Loucy (cell line): ENCODE results near the gene CFAP100.
A peak's percentile ranks its signal among the peaks of the same experiment; 100 is the strongest.

Experiments used
- H2AFZ ChIP-seq: fragments of 200-600 bp; sonication (generic); 2 replicates; pipeline ENCODE4 v1.6.0; 2016; ENCODE audit warnings: antibody characterized with exemption, mild to moderate bottlenecking, low read length, moderate library complexity
- H3F3A ChIP-seq: fragments of 200-600 bp; 2 replicates; pipeline ENCODE4 v1.6.0; 2016; ENCODE audit warnings: antibody characterized with exemption, low read depth, mild to moderate bottlenecking
- H3K27me3 ChIP-seq: fragments of 200-600 bp; sonication (generic); 2 replicates; pipeline ENCODE4 v1.6.1; 2014; ENCODE audit warnings: low read length, mild to moderate bottlenecking; ENCODE audit not compliant: insufficient read depth, poor library complexity, severe bottlenecking
- H3K36me3 ChIP-seq: fragments of 200-600 bp; sonication (generic); 2 replicates; pipeline ENCODE4 v1.6.1; 2016; ENCODE audit warnings: low read length; ENCODE audit not compliant: insufficient read depth
- H3K4me1 ChIP-seq: fragments of 200-600 bp; sonication (generic); 2 replicates; pipeline ENCODE4 v1.5.1; 2014; ENCODE audit warnings: low read length, mild to moderate bottlenecking; ENCODE audit not compliant: insufficient read depth, poor library complexity, severe bottlenecking
- H3K4me2 ChIP-seq: fragments of 200-600 bp; sonication (generic); 2 replicates; pipeline ENCODE4 v1.6.0; 2014; ENCODE audit warnings: antibody characterized with exemption, low read length, low read depth, mild to moderate bottlenecking; ENCODE audit not compliant: poor library complexity, severe bottlenecking
- H3K4me3 ChIP-seq: fragments of 200-600 bp; sonication (generic); 2 replicates; pipeline ENCODE4 v1.5.1; 2014; ENCODE audit warnings: low read length, mild to moderate bottlenecking, mixed read lengths; ENCODE audit not compliant: poor library complexity, severe bottlenecking
- H3K79me2 ChIP-seq: fragments of 200-600 bp; sonication (generic); 2 replicates; pipeline ENCODE4 v1.6.1; 2014; ENCODE audit warnings: low read length; ENCODE audit not compliant: insufficient read depth
- H3K9ac ChIP-seq: fragments of 200-600 bp; sonication (generic); 2 replicates; pipeline ENCODE4 v1.6.0; 2014; ENCODE audit warnings: mild to moderate bottlenecking, low read depth, low read length, moderate library complexity; ENCODE audit not compliant: poor library complexity, severe bottlenecking
- H3K9me2 ChIP-seq: fragments of 200-600 bp; sonication (generic); replicated peaks from 2 replicates; pipeline ENCODE4 v1.6.1; 2016; ENCODE audit warnings: low read depth, low read length, mixed read lengths
- H3K9me3 ChIP-seq: fragments of 200-600 bp; sonication (generic); 2 replicates; pipeline ENCODE4 v1.6.1; 2014; ENCODE audit warnings: mild to moderate bottlenecking, antibody characterized with exemption, low read length, low read depth; ENCODE audit not compliant: insufficient read depth
- H4K20me1 ChIP-seq: fragments of 200-600 bp; sonication (generic); 2 replicates; pipeline ENCODE4 v1.6.0; 2014; ENCODE audit warnings: antibody characterized with exemption, low read length, mild to moderate bottlenecking; ENCODE audit not compliant: insufficient read depth, poor library complexity, severe bottlenecking
- EZH2phosphoT487 ChIP-seq: fragments of 200-600 bp; IDR thresholded peaks from 2 replicates; pipeline ENCODE4 v1.6.1; 2018; ENCODE audit warnings: antibody characterized with exemption, mild to moderate bottlenecking, moderate library complexity, borderline replicate concordance
- TF ChIP-seq, protein P1 (sequence below): fragments of 200-600 bp; sonication (generic); conservative IDR thresholded peaks from 2 replicates; pipeline ENCODE4 v1.5.1; 2014; ENCODE audit warnings: mild to moderate bottlenecking, antibody characterized with exemption, low read length

CFAP100 gene

DNA sequence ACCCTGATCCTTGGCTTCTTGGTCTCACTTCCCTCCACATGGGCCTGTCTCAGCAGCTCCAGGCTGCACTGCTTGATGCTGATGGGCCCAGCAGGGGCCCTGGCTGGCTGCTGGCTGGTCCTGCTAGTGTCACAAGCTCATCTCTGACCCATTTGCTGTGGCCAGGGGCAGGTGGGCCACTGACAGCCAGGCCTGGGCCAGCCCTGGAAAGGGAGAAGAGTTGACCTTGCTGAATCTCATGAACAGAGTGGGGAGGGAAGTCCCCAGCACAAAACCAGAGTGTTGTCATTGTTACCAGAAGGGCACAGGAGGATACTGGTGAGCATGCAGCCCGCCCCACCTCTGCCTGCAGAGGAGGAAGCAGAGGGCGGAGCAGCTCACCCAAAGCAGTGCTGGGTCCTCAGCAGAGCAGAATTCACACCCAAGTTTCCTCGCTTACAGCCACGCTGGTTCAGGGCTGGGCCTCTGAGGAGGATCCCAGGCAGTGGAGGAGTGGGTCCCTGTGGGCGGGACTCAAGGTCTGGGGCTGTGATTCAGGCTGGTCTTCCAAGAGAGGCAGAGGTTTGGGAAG is 29.9 kb upstream of the CFAP100 start:
- H3K27me3 ChIP-seq, result no peaks in the 10 kb centered on the region
- H4K20me1 ChIP-seq, result no peaks in the 10 kb centered on the region
- peak overlapping the region; percentile 24; the same call in 1 of the 2 replicates for H2AFZ ChIP-seq
- H3K4me1 ChIP-seq, result peaks cover 33% of the 10 kb centered on the region
- no peak overlapping the region for H3K9ac ChIP-seq
- H3K9me3 ChIP-seq, result no peaks in the 10 kb centered on the region
- H3K36me3 ChIP-seq, result no peaks in the 10 kb centered on the region
- H3F3A ChIP-seq, result no peaks in the 10 kb centered on the region
- no peak overlapping the region for H3K4me2 ChIP-seq
- no peaks in the 10 kb centered on the region for H3K9me2 ChIP-seq
- TF ChIP-seq, protein P1, sequence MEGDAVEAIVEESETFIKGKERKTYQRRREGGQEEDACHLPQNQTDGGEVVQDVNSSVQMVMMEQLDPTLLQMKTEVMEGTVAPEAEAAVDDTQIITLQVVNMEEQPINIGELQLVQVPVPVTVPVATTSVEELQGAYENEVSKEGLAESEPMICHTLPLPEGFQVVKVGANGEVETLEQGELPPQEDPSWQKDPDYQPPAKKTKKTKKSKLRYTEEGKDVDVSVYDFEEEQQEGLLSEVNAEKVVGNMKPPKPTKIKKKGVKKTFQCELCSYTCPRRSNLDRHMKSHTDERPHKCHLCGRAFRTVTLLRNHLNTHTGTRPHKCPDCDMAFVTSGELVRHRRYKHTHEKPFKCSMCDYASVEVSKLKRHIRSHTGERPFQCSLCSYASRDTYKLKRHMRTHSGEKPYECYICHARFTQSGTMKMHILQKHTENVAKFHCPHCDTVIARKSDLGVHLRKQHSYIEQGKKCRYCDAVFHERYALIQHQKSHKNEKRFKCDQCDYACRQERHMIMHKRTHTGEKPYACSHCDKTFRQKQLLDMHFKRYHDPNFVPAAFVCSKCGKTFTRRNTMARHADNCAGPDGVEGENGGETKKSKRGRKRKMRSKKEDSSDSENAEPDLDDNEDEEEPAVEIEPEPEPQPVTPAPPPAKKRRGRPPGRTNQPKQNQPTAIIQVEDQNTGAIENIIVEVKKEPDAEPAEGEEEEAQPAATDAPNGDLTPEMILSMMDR, result no peak
- TF ChIP-seq EZH2phosphoT487, result no peak
- no peak overlapping the region for H3K4me3 ChIP-seq
- H3K79me2 ChIP-seq, result no peaks in the 10 kb centered on the region

DNA sequence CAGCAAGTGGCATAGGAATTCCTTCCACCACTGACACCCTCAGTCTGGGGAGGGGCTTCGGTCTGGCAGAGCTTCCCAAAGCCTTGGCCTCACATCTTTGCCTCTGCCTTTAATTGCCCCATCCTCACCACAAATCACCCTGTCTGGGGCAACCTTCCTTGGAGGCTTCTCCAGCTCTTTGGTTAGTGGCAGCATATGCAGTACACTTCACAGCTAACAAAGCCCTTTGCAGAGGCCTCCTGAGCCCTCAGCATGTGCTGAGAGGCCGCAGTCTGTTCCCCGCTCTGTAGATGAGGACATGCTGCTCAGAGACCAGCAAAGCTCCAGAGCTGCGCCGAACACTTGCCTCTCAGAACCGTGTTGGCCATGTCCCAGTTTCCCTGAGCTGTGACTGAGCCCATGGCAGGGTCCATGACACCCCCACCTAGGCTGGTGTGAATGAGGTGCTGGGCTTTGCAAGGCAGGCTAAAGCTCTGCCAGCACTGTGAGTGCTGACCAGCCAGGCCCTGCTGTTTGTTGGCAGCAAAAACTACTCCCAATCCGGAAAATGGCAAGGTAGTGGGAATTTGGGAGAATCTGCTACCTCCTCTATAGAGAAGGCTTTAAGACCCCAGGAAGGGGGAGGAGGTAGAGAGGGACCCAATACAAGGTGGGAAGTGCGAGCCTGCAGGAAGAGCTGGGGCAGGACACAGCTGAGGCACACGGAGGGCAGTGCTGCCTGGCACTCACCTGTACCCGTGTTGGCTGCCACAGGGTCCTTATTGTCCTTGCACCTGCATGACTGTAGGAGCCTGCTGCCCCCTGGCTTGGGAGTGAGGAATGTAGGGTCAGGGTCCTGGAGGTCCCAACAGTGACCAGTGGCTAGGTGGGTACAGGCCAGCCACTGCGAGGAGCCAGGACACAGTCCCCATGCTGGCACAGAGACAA is 29.1 kb upstream of the CFAP100 start:
- Histone ChIP-seq H3K79me2 (no peaks in the 10 kb centered on the region), H4K20me1 (no peaks in the 10 kb centered on the region), H3K9ac (no peak overlapping the region), H3K4me1 (peaks cover 33% of the 10 kb centered on the region), H3K4me2 (no peak overlapping the region), H2AFZ (peak overlapping the region; percentile 24; the same call in 1 of the 2 replicates), H3K36me3 (no peaks in the 10 kb centered on the region), H3K27me3 (no peaks in the 10 kb centered on the region), H3K9me2 (no peaks in the 10 kb centered on the region), H3K4me3 (no peak overlapping the region), H3K9me3 (no peaks in the 10 kb centered on the region), H3F3A (no peaks in the 10 kb centered on the region)
- TF ChIP-seq EZH2phosphoT487, result no peak
- TF ChIP-seq, protein P1, result no peak; the same call in 1 of the 2 replicates

DNA sequence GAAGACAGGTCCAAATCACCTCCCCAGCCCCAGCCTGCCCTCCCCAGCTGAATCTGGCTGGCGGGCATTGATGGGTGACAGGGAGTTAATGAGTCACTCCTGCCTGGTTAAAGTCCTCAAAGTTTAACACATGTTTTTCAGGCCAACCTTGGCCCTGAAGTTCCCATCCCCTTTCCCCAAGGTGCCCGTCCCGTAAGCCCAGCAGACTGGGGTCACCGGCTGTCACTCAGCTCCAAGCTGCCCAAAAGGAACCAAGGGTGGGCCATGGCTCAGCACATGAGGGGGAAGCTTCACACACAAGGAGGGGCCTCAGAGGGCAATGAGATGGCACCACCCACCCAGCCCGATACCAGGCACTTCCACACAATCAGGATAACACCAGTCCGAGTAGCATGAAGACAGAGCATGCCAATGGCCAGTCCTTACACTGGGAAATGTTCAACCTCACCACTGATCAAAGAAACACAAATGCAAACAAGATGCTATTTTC is 27.3 kb upstream of the CFAP100 start:
- H3F3A ChIP-seq, result no peaks in the 10 kb centered on the region
- no peaks in the 10 kb centered on the region for H3K79me2 ChIP-seq
- no peak overlapping the region for H3K4me2 ChIP-seq
- H3K9me3 ChIP-seq, result no peaks in the 10 kb centered on the region
- no peaks in the 10 kb centered on the region for H3K27me3 ChIP-seq
- no peaks in the 10 kb centered on the region for H3K9me2 ChIP-seq
- H3K4me3 ChIP-seq, result no peak overlapping the region
- peaks cover 31% of the 10 kb centered on the region for H3K4me1 ChIP-seq
- H2AFZ ChIP-seq, result no peak overlapping the region
- no peak overlapping the region for H3K9ac ChIP-seq
- no peaks in the 10 kb centered on the region for H4K20me1 ChIP-seq
- no peaks in the 10 kb centered on the region for H3K36me3 ChIP-seq
- TF ChIP-seq, protein P1, result no peak
- no peak for TF ChIP-seq EZH2phosphoT487
